ENCODE results near the gene CDCA5.

Gene CDCA5

GRCh38 chr11:65095974-65096806 lies 12.3 kb upstream of the CDCA5 start, which contains the start of gene VPS51:
VPS51 (plus strand) TSS chr11:65096214; CDS start chr11:65096251, 37 bp downstream.
- DNase-seq (ENCODE audit: low spot score), result peak; percentile 92
- no peak for TF ChIP-seq CTCF (IDR thresholded peaks at IDR 0.05; ENCODE audit: extremely low read depth, missing control alignments)

GRCh38 chr11:65095427-65095826 lies 11.6 kb upstream of the CDCA5 start:
- no peak for DNase-seq (ENCODE audit: low spot score)
- TF ChIP-seq CTCF (IDR thresholded peaks at IDR 0.05; ENCODE audit: extremely low read depth, missing control alignments), result no peak

GRCh38 chr11:65090628-65091027 lies 6.8 kb upstream of the CDCA5 start:
- TF ChIP-seq CTCF (IDR thresholded peaks at IDR 0.05; ENCODE audit: extremely low read depth, missing control alignments), result no peak

GRCh38 chr11:65089621-65090020 lies 5.8 kb upstream of the CDCA5 start:
- no peak for TF ChIP-seq CTCF (IDR thresholded peaks at IDR 0.05; ENCODE audit: extremely low read depth, missing control alignments)
- no peak for DNase-seq (ENCODE audit: low spot score)

More at GRCh38 chr11:65090628-65091027, 6.8 kb upstream of the CDCA5 start:
- DNase-seq (ENCODE audit: low spot score), result no peak

GRCh38 chr11:65087827-65088226 lies 4.0 kb upstream of the CDCA5 start:
- no peak for TF ChIP-seq CTCF (IDR thresholded peaks at IDR 0.05; ENCODE audit: extremely low read depth, missing control alignments)
- no peak for DNase-seq (ENCODE audit: low spot score)

- DNase-seq (ENCODE audit: low spot score), result no peak
- no peak for TF ChIP-seq CTCF (IDR thresholded peaks at IDR 0.05; ENCODE audit: extremely low read depth, missing control alignments)
Measured at GRCh38 chr11:65087216-65087615, 3.4 kb upstream of the CDCA5 start.

GRCh38 chr11:65086809-65087208 lies 3.0 kb upstream of the CDCA5 start:
- DNase-seq (ENCODE audit: low spot score), result no peak

More at GRCh38 chr11:65086809-65087208, 3.0 kb upstream of the CDCA5 start:
- TF ChIP-seq CTCF (IDR thresholded peaks at IDR 0.05; ENCODE audit: extremely low read depth, missing control alignments), result no peak
